ENCODE measurements around the gene USH2A. TPM values are rescaled to one million over a fixed set of nuclear protein-coding genes. Genes with fewer than 3 reads are reported as not detected.

The USH2A gene
- total and polyA plus RNA-seq, 2 experiments from 2014 or later, result under 0.01 to 0.01 TPM

DNA sequence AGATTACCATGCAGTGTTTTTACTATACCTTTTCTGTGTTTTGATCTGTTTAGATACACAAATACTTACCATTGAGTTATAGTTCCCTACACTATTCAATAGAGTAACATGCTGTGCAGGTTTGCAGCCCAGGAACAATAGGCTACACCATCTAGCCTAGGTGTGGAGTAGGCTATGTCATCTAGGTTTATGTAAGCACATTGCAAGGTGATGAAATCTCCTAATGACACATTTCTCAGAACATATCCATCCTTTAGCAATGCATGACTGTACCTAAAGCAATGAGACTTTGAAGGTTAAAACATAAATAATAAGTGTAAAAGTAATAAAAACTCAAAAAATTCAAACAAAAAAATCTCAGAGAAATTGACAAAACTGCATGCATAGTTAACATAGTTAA, 358.6 kb downstream of the USH2A start:
- Histone ChIP-seq H3K36me3 (ENCODE audit: low read depth) (no peaks in the 10 kb centered on the region), H3F3A (ENCODE audit: insufficient read depth) (no peaks in the 10 kb centered on the region), H3K4me3 (no peak overlapping the region), H3K27ac (no peak overlapping the region), H4K20me1 (ENCODE audit: insufficient read depth) (no peaks in the 10 kb centered on the region), H3K9me3 (ENCODE audit: low read depth) (no peaks in the 10 kb centered on the region), H3K9me2 (ENCODE audit: insufficient read depth) (no peaks in the 10 kb centered on the region), H2AFZ (no peak overlapping the region), H3K9ac (no peak overlapping the region), H3K4me2 (ENCODE audit: unreplicated experiment) (no peak overlapping the region), H3K27me3 (replicated peaks; ENCODE audit: insufficient read depth) (peaks cover 12% of the 10 kb centered on the region; the same call in 1 of the 2 replicates), H3K4me1 (ENCODE audit: insufficient read depth) (no peaks in the 10 kb centered on the region), H3K79me2 (ENCODE audit: insufficient read depth) (no peaks in the 10 kb centered on the region)
- DNase-seq, result peak; percentile 18
- in situ Hi-C loops (cut with MboI), result no loop called here
- no peak for TF ChIP-seq EZH2 (IDR thresholded peaks at IDR 0.05; ENCODE audit: insufficient read depth, poor library complexity, severe bottlenecking)
- TF ChIP-seq EZH2phosphoT487 (IDR thresholded peaks at IDR 0.05; ENCODE audit: insufficient read depth, low read depth), result no peak

DNA sequence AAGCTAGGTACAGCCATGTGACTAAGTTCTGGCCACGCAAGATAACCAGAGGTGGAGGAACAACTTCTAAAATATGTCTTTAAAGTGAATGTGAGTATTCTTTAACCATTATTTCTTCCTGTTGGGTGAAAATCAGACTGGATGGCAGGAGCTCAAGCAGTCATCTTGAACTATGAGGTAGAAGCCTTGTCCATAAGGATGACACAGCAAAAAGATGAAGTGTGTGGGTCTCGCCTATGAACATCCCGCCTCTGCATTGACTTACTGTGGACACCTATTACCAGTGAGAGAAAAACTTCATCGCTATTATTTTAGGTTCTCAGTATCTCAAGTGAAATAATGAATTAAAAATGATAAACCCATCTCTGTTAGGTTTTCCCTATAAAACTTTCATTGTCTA, 365.3 kb downstream of the USH2A start:
- Histone ChIP-seq H3K79me2 (ENCODE audit: insufficient read depth) (no peaks in the 10 kb centered on the region), H3K27me3 (replicated peaks; ENCODE audit: insufficient read depth) (peaks cover under 1% of the 10 kb centered on the region; the same call in 1 of the 2 replicates), H3K9ac (no peak overlapping the region), H2AFZ (no peak overlapping the region), H3F3A (ENCODE audit: insufficient read depth) (no peaks in the 10 kb centered on the region), H3K27ac (no peak overlapping the region), H3K9me3 (ENCODE audit: low read depth) (no peaks in the 10 kb centered on the region), H3K36me3 (ENCODE audit: low read depth) (no peaks in the 10 kb centered on the region), H3K4me1 (ENCODE audit: insufficient read depth) (no peaks in the 10 kb centered on the region), H3K4me2 (ENCODE audit: unreplicated experiment) (no peak overlapping the region), H3K4me3 (no peak overlapping the region), H4K20me1 (ENCODE audit: insufficient read depth) (no peaks in the 10 kb centered on the region), H3K9me2 (ENCODE audit: insufficient read depth) (no peaks in the 10 kb centered on the region)
- 48 to 58% methylated on average over 4 of the region's 4 CpGs for WGBS, 2 experiments (ENCODE audit: low coverage in 1 of 2, low lambda C conversion rate in 2 of 2, missing lambda C conversion rate in 2 of 2)
- DNase-seq, result no peak
- in situ Hi-C loops (cut with MboI), result no loop called here
- TF ChIP-seq EZH2 (IDR thresholded peaks at IDR 0.05; ENCODE audit: insufficient read depth, poor library complexity, severe bottlenecking) (no peak), EZH2phosphoT487 (IDR thresholded peaks at IDR 0.05; ENCODE audit: insufficient read depth, low read depth) (no peak)

GRCh38 chr1:216057063-216057462, 366.2 kb downstream of the USH2A start:
- Histone ChIP-seq H3K79me2 (ENCODE audit: insufficient read depth) (no peaks in the 10 kb centered on the region), H3K9ac (no peak overlapping the region), H3K4me2 (ENCODE audit: unreplicated experiment) (no peak overlapping the region), H2AFZ (no peak overlapping the region), H3K36me3 (ENCODE audit: low read depth) (no peaks in the 10 kb centered on the region), H3K4me1 (ENCODE audit: insufficient read depth) (no peaks in the 10 kb centered on the region), H3F3A (ENCODE audit: insufficient read depth) (no peaks in the 10 kb centered on the region), H3K27me3 (replicated peaks; ENCODE audit: insufficient read depth) (peaks cover 4% of the 10 kb centered on the region; the same call in 1 of the 2 replicates), H3K9me2 (ENCODE audit: insufficient read depth) (no peaks in the 10 kb centered on the region), H3K4me3 (no peak overlapping the region), H4K20me1 (ENCODE audit: insufficient read depth) (no peaks in the 10 kb centered on the region), H3K9me3 (ENCODE audit: low read depth) (no peaks in the 10 kb centered on the region), H3K27ac (no peak overlapping the region)
- TF ChIP-seq EZH2phosphoT487 (IDR thresholded peaks at IDR 0.05; ENCODE audit: insufficient read depth, low read depth), result no peak
- TF ChIP-seq EZH2 (IDR thresholded peaks at IDR 0.05; ENCODE audit: insufficient read depth, poor library complexity, severe bottlenecking), result no peak
- WGBS, 2 experiments (ENCODE audit: low coverage in 1 of 2, low lambda C conversion rate in 2 of 2, missing lambda C conversion rate in 2 of 2), result 0 to 7% methylated on average over 1 of the region's 1 CpG
- in situ Hi-C loops (cut with MboI), result no loop called here
- DNase-seq, result no peak

DNA sequence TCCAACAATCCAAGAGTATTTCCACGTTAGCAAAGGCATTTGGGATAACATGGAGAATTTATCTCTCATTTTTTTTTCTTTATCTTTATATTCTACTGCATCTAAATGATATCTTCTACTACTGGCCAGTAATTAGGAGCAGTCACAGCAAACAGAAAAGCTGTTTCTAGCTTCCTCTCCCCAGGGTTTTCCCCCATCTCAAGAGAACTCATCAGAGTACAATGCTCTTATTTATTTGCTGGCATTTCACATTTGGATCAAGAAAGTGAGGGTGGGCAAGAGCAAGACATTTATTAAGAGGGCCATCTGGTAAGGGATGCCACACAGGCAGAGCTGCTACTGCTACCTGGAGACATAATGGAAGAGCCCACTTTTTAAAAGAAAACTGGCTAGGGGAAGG, 368.2 kb downstream of the USH2A start:
- no peak overlapping the region for H3K27ac ChIP-seq
- no peak for DNase-seq
- no peaks in the 10 kb centered on the region for H3K9me2 ChIP-seq (ENCODE audit: insufficient read depth)
- no peaks in the 10 kb centered on the region for H3K4me1 ChIP-seq (ENCODE audit: insufficient read depth)
- no peaks in the 10 kb centered on the region for H4K20me1 ChIP-seq (ENCODE audit: insufficient read depth)
- no peaks in the 10 kb centered on the region for H3K36me3 ChIP-seq (ENCODE audit: low read depth)
- H3K9ac ChIP-seq, result no peak overlapping the region
- in situ Hi-C loops (cut with MboI), result no loop called here
- H3K4me2 ChIP-seq (ENCODE audit: unreplicated experiment), result no peak overlapping the region
- H3K4me3 ChIP-seq, result no peak overlapping the region
- no peaks in the 10 kb centered on the region for H3K9me3 ChIP-seq (ENCODE audit: low read depth)
- no peak overlapping the region for H2AFZ ChIP-seq
- no peaks in the 10 kb centered on the region for H3F3A ChIP-seq (ENCODE audit: insufficient read depth)
- no peaks in the 10 kb centered on the region for H3K79me2 ChIP-seq (ENCODE audit: insufficient read depth)
- 0 to 4% methylated on average over 1 of the region's 1 CpG for WGBS, 2 experiments (ENCODE audit: low coverage in 1 of 2, low lambda C conversion rate in 2 of 2, missing lambda C conversion rate in 2 of 2)
- peaks cover 4% of the 10 kb centered on the region; the same call in 1 of the 2 replicates for H3K27me3 ChIP-seq (replicated peaks; ENCODE audit: insufficient read depth)
- no peak for TF ChIP-seq EZH2 (IDR thresholded peaks at IDR 0.05; ENCODE audit: insufficient read depth, poor library complexity, severe bottlenecking)
- TF ChIP-seq EZH2phosphoT487 (IDR thresholded peaks at IDR 0.05; ENCODE audit: insufficient read depth, low read depth), result no peak

GRCh38 chr1:216054600-216054999, 368.6 kb downstream of the USH2A start:
- Histone ChIP-seq H4K20me1 (ENCODE audit: insufficient read depth) (no peaks in the 10 kb centered on the region), H3K27me3 (replicated peaks; ENCODE audit: insufficient read depth) (peaks cover 4% of the 10 kb centered on the region; the same call in 1 of the 2 replicates), H3K9ac (no peak overlapping the region), H3K4me2 (ENCODE audit: unreplicated experiment) (no peak overlapping the region), H3K4me1 (ENCODE audit: insufficient read depth) (no peaks in the 10 kb centered on the region), H3K36me3 (ENCODE audit: low read depth) (no peaks in the 10 kb centered on the region), H2AFZ (no peak overlapping the region), H3K4me3 (no peak overlapping the region), H3K79me2 (ENCODE audit: insufficient read depth) (no peaks in the 10 kb centered on the region), H3K9me3 (ENCODE audit: low read depth) (no peaks in the 10 kb centered on the region), H3F3A (ENCODE audit: insufficient read depth) (no peaks in the 10 kb centered on the region), H3K27ac (no peak overlapping the region), H3K9me2 (ENCODE audit: insufficient read depth) (no peaks in the 10 kb centered on the region)
- no peak for DNase-seq
- in situ Hi-C loops (cut with MboI), result no loop called here
- TF ChIP-seq EZH2phosphoT487 (IDR thresholded peaks at IDR 0.05; ENCODE audit: insufficient read depth, low read depth) (no peak), EZH2 (IDR thresholded peaks at IDR 0.05; ENCODE audit: insufficient read depth, poor library complexity, severe bottlenecking) (no peak)
- 33 to 42% methylated on average over 7 of the region's 7 CpGs for WGBS, 2 experiments (ENCODE audit: low coverage in 1 of 2, low lambda C conversion rate in 2 of 2, missing lambda C conversion rate in 2 of 2)

Data from GM23248 (cell line).